ENCODE measurements around the gene IMP4.
A peak's percentile ranks its signal among the peaks of the same experiment; 100 is the strongest.

Gene IMP4

GRCh38 chr2:130349174-130349573, 6.5 kb downstream of the IMP4 start:
- TF ChIP-seq CTCF (IDR thresholded peaks at IDR 0.05; ENCODE audit: insufficient read depth, low read depth, low read length, missing control alignments): no peak
- DNase-seq (ENCODE audit: low read depth): no peak

GRCh38 chr2:130351711-130352110, 9.0 kb downstream of the IMP4 start:
- no peak overlapping the region for H3K4me3 ChIP-seq (ENCODE audit: low read depth, low read length)
- DNase-seq (ENCODE audit: low read depth): no peak
- no peak for TF ChIP-seq CTCF (IDR thresholded peaks at IDR 0.05; ENCODE audit: insufficient read depth, low read depth, low read length, missing control alignments)

More at GRCh38 chr2:130349174-130349573, 6.5 kb downstream of the IMP4 start:
- H3K4me3 ChIP-seq (ENCODE audit: low read depth, low read length): no peak overlapping the region

- H3K4me3 ChIP-seq (ENCODE audit: low read depth, low read length): no peak overlapping the region
Observed at GRCh38 chr2:130352237-130352636, 9.5 kb downstream of the IMP4 start.

GRCh38 chr2:130353291-130354138, 10.8 kb downstream of the IMP4 start:
- TF ChIP-seq CTCF (IDR thresholded peaks at IDR 0.05; ENCODE audit: insufficient read depth, low read depth, low read length, missing control alignments): no peak
- no peak for DNase-seq (ENCODE audit: low read depth)
- no peak overlapping the region for H3K4me3 ChIP-seq (ENCODE audit: low read depth, low read length)

More at GRCh38 chr2:130352237-130352636, 9.5 kb downstream of the IMP4 start:
- no peak for TF ChIP-seq CTCF (IDR thresholded peaks at IDR 0.05; ENCODE audit: insufficient read depth, low read depth, low read length, missing control alignments)
- DNase-seq (ENCODE audit: low read depth): no peak

- TF ChIP-seq CTCF (IDR thresholded peaks at IDR 0.05; ENCODE audit: insufficient read depth, low read depth, low read length, missing control alignments): no peak
- no peak overlapping the region for H3K4me3 ChIP-seq (ENCODE audit: low read depth, low read length)
- DNase-seq (ENCODE audit: low read depth): no peak
Observed at GRCh38 chr2:130354139-130354428, 11.4 kb downstream of the IMP4 start.

GRCh38 chr2:130355172-130355577, 12.5 kb downstream of the IMP4 start:
- TF ChIP-seq CTCF (IDR thresholded peaks at IDR 0.05; ENCODE audit: insufficient read depth, low read depth, low read length, missing control alignments): no peak
- peak overlapping the region; percentile 71; the same call in 1 of the 2 replicates for H3K4me3 ChIP-seq (ENCODE audit: low read depth, low read length)
- DNase-seq (ENCODE audit: low read depth): no peak
